Transverse colon (tissue), 3 donors: Measurements from ENCODE around the gene FOSB.

ENCODE experiments used
- CTCF ChIP-seq, 5 experiments: fragments of 200-600 bp in 3 of 5; fragments of 450-650 bp in 2 of 5; sonication (generic) in 3 of 5; IDR thresholded peaks; 1 replicate in 2 of 5; 2 replicates in 3 of 5; pipeline ENCODE4 v1.5.1; 2016 to 2017; ENCODE audit warnings: antibody characterized with exemption in 5 of 5, inconsistent platforms in 3 of 5, mild to moderate bottlenecking in 2 of 5, moderate library complexity in 1 of 5
- POLR2A ChIP-seq: fragments of 450-650 bp; IDR thresholded peaks from one replicate; pipeline ENCODE4 v1.6.1; 2016; ENCODE audit warnings: antibody characterized with exemption, mild to moderate bottlenecking, moderate library complexity

DNA sequence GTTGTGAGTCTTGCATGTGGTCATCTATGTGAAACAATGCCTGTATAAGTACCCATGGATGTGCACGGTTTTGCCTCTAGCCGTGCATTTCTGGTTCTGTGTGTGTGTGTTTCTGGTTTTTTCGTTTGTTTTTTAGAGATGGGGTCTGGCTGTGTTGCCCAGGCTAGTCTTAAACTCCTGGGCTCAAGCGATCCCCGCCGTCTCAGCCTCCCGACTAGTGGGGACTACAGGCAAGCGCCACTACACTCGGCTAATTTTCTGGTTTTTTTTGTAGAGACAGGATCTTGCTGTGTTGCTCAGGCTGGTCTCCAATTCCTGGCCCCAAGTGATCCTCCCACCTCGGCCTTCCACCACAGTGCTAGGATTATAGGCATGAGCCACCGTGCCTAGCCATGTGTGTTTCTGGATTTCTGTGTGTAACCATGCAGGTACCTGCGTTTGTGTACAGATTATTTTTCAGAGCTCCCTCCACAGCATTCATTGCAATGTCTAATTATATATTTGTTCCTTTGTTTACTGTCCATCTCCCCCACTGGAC is 15.9 kb upstream of the FOSB start:
- no peak for TF ChIP-seq POLR2A
- no peak for TF ChIP-seq CTCF (IDR thresholded peaks at IDR 0.05)
